SK-N-SH (cell line): ENCODE results near the gene CCND2. TPM values are rescaled to one million over a fixed set of nuclear protein-coding genes. Genes with fewer than 3 reads are reported as not detected.

Experiments
- CTCF ChIA-PET: fragments of 300-600, 350-600 bp; formaldehyde crosslinking; extraction: SDS; loops from one replicate; lab custom pipeline; 2021; lab: Yijun Ruan, JAX
- POLR2A ChIA-PET: fragments of 350-600 bp; sonication (Branson Sonifier 250); formaldehyde crosslinking; extraction: SDS; loops from one replicate; lab custom pipeline; 2020; ENCODE audit warnings: antibody characterized with exemption, inconsistent platforms; lab: Yijun Ruan, JAX
- DNase-seq: peaks from one replicate; pipeline ENCODE4 v3.0.0; 2012
- H2AFZ ChIP-seq: fragments of 200-600 bp; sonication (generic); 2 replicates; pipeline ENCODE4 v1.8.1; 2016; ENCODE audit warnings: antibody characterized with exemption, mild to moderate bottlenecking, low read depth
- H3F3A ChIP-seq: fragments of 200-600 bp; sonication (generic); replicated peaks from 2 replicates; pipeline ENCODE3; 2016; ENCODE audit warnings: antibody characterized with exemption, mild to moderate bottlenecking; ENCODE audit not compliant: insufficient read depth
- H3K27ac ChIP-seq, 2 experiments: fragments of 200-500 bp in 1 of 2; fragments of 200-600 bp in 1 of 2; sonication (Bioruptor generic) in 1 of 2; sonication (generic), shearing (Covaris generic) in 1 of 2; 2 replicates each; pipeline versions ENCODE4 v1.5.1 to v1.6.1; 2014 to 2016; ENCODE audit warnings: low read depth in 2 of 2, inconsistent platforms in 1 of 2, low read length in 1 of 2, mild to moderate bottlenecking in 1 of 2, mixed read lengths in 1 of 2
- H3K27me3 ChIP-seq: fragments of 200-600 bp; sonication (generic), shearing (Covaris generic); 2 replicates; pipeline ENCODE4 v1.6.1; 2016; ENCODE audit warnings: mixed run types; ENCODE audit not compliant: insufficient read depth
- H3K36me3 ChIP-seq, 2 experiments: fragments of 200-500 bp in 1 of 2; fragments of 200-600 bp in 1 of 2; sonication (Bioruptor generic) in 1 of 2; sonication (generic) in 1 of 2; replicated peaks in 1 of 2; 2 replicates each; pipeline versions ENCODE3 to v1.5.1; 2014 to 2016; ENCODE audit warnings: low read length in 1 of 2, mild to moderate bottlenecking in 1 of 2; ENCODE audit not compliant: insufficient read depth in 2 of 2, control insufficient read depth in 1 of 2
- H3K4me1 ChIP-seq, 2 experiments: fragments of 200-500 bp in 1 of 2; fragments of 200-600 bp in 1 of 2; sonication (Bioruptor generic) in 1 of 2; sonication (generic), shearing (Covaris generic) in 1 of 2; 2 replicates each; pipeline versions ENCODE4 v1.5.1 to v1.6.1; 2014 to 2016; ENCODE audit warnings: low read depth in 1 of 2, low read length in 1 of 2, mixed run types in 1 of 2; ENCODE audit not compliant: insufficient read depth in 2 of 2, control insufficient read depth in 1 of 2
- H3K4me2 ChIP-seq: fragments of 200-600 bp; sonication (generic), shearing (Covaris generic); 2 replicates; pipeline ENCODE4 v1.6.1; 2017; ENCODE audit warnings: mixed run types
- H3K4me3 ChIP-seq, 2 experiments: fragments of 200-500 bp in 1 of 2; fragments of 200-600 bp in 1 of 2; sonication (Bioruptor generic) in 1 of 2; sonication (generic), shearing (Covaris generic) in 1 of 2; 2 replicates each; pipeline versions ENCODE4 v1.5.1 to v1.8.1; 2014 to 2016; ENCODE audit warnings: low read depth in 2 of 2, inconsistent platforms in 1 of 2, low read length in 1 of 2, mild to moderate bottlenecking in 1 of 2, mixed read lengths in 1 of 2, moderate library complexity in 1 of 2
- H3K79me2 ChIP-seq: fragments of 200-600 bp; sonication (generic); 2 replicates; pipeline ENCODE4 v1.8.1; 2017; ENCODE audit warnings: mild to moderate bottlenecking; ENCODE audit not compliant: insufficient read depth
- H3K9ac ChIP-seq: fragments of 200-600 bp; sonication (generic); 2 replicates; pipeline ENCODE4 v1.6.1; 2017; ENCODE audit warnings: mixed run types
- H3K9me2 ChIP-seq: fragments of 200-600 bp; sonication (generic); 2 replicates; pipeline ENCODE4 v1.6.1; 2017; ENCODE audit warnings: mixed run types
- H3K9me3 ChIP-seq: fragments of 200-600 bp; sonication (generic); 2 replicates; pipeline ENCODE4 v1.6.1; 2017; ENCODE audit warnings: mixed run types, mild to moderate bottlenecking, moderate library complexity
- H4K20me1 ChIP-seq: fragments of 200-600 bp; sonication (generic); 2 replicates; pipeline ENCODE4 v1.6.1; 2017; ENCODE audit warnings: mild to moderate bottlenecking, mixed run types; ENCODE audit not compliant: insufficient read depth
- CHD2 ChIP-seq: fragments of 150-350 bp; IDR thresholded peaks from 2 replicates; pipeline ENCODE4 v1.6.1; 2018; ENCODE audit warnings: low read length; ENCODE audit not compliant: partially characterized antibody
- ELF1 ChIP-seq: IDR thresholded peaks from 2 replicates; pipeline ENCODE4 v1.4.0; 2012
- EP300 ChIP-seq, 2 experiments: IDR thresholded peaks; 2 replicates each; pipeline versions ENCODE4 v1.4.0 to v1.6.1; 2012; ENCODE audit warnings: borderline replicate concordance in 1 of 2, low read depth in 1 of 2, low read length in 1 of 2
- EZH2phosphoT487 ChIP-seq: fragments of 200-600 bp; sonication (generic); IDR thresholded peaks from 2 replicates; pipeline ENCODE4 v1.6.1; 2017; ENCODE audit warnings: low read depth, mixed run types, mild to moderate bottlenecking, antibody characterized with exemption, moderate library complexity, borderline replicate concordance
- FOSL2 ChIP-seq: IDR thresholded peaks from 2 replicates; pipeline ENCODE4 v1.4.0; 2012; ENCODE audit warnings: low read depth, mild to moderate bottlenecking, moderate library complexity, borderline replicate concordance
- FOXM1 ChIP-seq: IDR thresholded peaks from 2 replicates; pipeline ENCODE4 v1.4.0; 2012; ENCODE audit warnings: low read depth, mild to moderate bottlenecking
- GABPA ChIP-seq: IDR thresholded peaks from 2 replicates; pipeline ENCODE4 v1.4.0; 2012; ENCODE audit warnings: low read depth, mild to moderate bottlenecking
- GATA2 ChIP-seq: sonication (generic); formaldehyde crosslinking; IDR thresholded peaks from 2 replicates; pipeline ENCODE4 v1.5.0; 2020; ENCODE audit warnings: mild to moderate bottlenecking, missing genetic modification reagents
- JUND ChIP-seq: IDR thresholded peaks from 2 replicates; pipeline ENCODE4 v1.4.0; 2012
- MAX ChIP-seq: IDR thresholded peaks from 2 replicates; pipeline ENCODE4 v1.4.0; 2012; ENCODE audit warnings: low read depth
- NRF1 ChIP-seq: IDR thresholded peaks from 2 replicates; pipeline ENCODE4 v1.6.1; 2012; ENCODE audit warnings: low read depth, mild to moderate bottlenecking, low read length
- RAD21 ChIP-seq: IDR thresholded peaks from 2 replicates; pipeline ENCODE4 v1.6.1; 2012; ENCODE audit warnings: mild to moderate bottlenecking, low read length
- REST ChIP-seq: IDR thresholded peaks from 2 replicates; pipeline ENCODE4 v1.6.1; 2012; ENCODE audit warnings: mild to moderate bottlenecking, low read depth, low read length, moderate library complexity
- RXRA ChIP-seq: IDR thresholded peaks from 2 replicates; pipeline ENCODE4 v1.4.0; 2012; ENCODE audit warnings: low read depth, mild to moderate bottlenecking, borderline replicate concordance
- SMC3 ChIP-seq: IDR thresholded peaks from 2 replicates; pipeline ENCODE4 v1.6.1; 2012; ENCODE audit warnings: low read depth, low read length, improper control_type of control experiment
- TAF1 ChIP-seq: IDR thresholded peaks from 2 replicates; pipeline ENCODE4 v1.6.1; 2012; ENCODE audit warnings: low read depth, mild to moderate bottlenecking, low read length, moderate library complexity, borderline replicate concordance
- USF2 ChIP-seq: fragments of 150-350 bp; IDR thresholded peaks from 2 replicates; pipeline ENCODE4 v1.6.1; 2017; ENCODE audit warnings: antibody characterized with exemption, low read length, low read depth, borderline replicate concordance
- WGBS: methylation state at CpG from one replicate; pipeline ENCODE4 v1.1.6; 2017; ENCODE audit warnings: low lambda C conversion rate; 5-methylcytosine and 5-hydroxymethylcytosine counted together
- polyA plus RNA-seq, 3 experiments: library from polyadenylated mRNA; depleted of rRNA; stranded (reverse); fragments of >200 nt; gene quantifications; 2 replicates each; pipeline ENCODE4 v1.2.3, GENCODE V29; 2012
- TF ChIP-seq, protein P1 (sequence below): fragments of 150-350 bp; IDR thresholded peaks from 2 replicates; pipeline ENCODE4 v1.6.1; 2016; ENCODE audit warnings: mild to moderate bottlenecking, low read depth, low read length
- TF ChIP-seq, protein P2 (sequence below): IDR thresholded peaks from 2 replicates; pipeline ENCODE4 v1.4.0; 2012; ENCODE audit warnings: low read depth, borderline replicate concordance
- TF ChIP-seq, protein P3 (sequence below): IDR thresholded peaks from 2 replicates; pipeline ENCODE4 v1.4.0; 2012; ENCODE audit warnings: low read depth, borderline replicate concordance

CCND2 gene
- polyA plus RNA-seq, 1 of the 3 experiments (the other 2 are of a cell fraction) = not detected

DNA sequence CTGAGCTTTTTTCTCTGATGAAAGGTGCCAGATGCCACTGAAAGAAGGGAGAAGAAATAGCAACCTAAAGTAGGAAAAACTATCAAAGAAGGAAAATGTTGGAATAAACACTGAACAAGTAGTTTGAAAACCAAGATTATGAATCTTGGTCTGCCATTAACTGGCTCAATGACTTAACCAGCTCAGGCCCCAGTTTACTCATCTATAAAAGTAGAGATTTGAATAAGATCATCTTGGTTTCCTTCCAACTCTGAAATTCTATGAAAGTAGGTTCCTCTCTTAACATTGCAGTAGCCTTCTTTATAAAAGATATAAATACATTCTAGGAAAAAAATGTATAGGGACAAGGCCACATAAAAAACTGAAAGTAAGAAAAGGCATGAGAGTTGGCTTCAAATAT is 16.1 kb upstream of the CCND2 start (continued):
- TF ChIP-seq REST (no peak), TAF1 (no peak), FOXM1 (no peak), RAD21 (no peak)
- TF ChIP-seq, protein P1, sequence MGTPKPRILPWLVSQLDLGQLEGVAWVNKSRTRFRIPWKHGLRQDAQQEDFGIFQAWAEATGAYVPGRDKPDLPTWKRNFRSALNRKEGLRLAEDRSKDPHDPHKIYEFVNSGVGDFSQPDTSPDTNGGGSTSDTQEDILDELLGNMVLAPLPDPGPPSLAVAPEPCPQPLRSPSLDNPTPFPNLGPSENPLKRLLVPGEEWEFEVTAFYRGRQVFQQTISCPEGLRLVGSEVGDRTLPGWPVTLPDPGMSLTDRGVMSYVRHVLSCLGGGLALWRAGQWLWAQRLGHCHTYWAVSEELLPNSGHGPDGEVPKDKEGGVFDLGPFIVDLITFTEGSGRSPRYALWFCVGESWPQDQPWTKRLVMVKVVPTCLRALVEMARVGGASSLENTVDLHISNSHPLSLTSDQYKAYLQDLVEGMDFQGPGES = no peak

- H3K79me2 ChIP-seq = no peaks in the 10 kb centered on the region
- ChIA-PET POLR2A (no interaction called here), CTCF (no interaction called here)
- H3K4me2 ChIP-seq = no peak overlapping the region
- H2AFZ ChIP-seq = no peak overlapping the region
- H4K20me1 ChIP-seq = no peaks in the 10 kb centered on the region
- TF ChIP-seq USF2 = no peak
- TF ChIP-seq ELF1 = no peak
- TF ChIP-seq, protein P2, sequence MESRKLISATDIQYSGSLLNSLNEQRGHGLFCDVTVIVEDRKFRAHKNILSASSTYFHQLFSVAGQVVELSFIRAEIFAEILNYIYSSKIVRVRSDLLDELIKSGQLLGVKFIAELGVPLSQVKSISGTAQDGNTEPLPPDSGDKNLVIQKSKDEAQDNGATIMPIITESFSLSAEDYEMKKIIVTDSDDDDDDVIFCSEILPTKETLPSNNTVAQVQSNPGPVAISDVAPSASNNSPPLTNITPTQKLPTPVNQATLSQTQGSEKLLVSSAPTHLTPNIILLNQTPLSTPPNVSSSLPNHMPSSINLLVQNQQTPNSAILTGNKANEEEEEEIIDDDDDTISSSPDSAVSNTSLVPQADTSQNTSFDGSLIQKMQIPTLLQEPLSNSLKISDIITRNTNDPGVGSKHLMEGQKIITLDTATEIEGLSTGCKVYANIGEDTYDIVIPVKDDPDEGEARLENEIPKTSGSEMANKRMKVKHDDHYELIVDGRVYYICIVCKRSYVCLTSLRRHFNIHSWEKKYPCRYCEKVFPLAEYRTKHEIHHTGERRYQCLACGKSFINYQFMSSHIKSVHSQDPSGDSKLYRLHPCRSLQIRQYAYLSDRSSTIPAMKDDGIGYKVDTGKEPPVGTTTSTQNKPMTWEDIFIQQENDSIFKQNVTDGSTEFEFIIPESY = no peak
- no peak for TF ChIP-seq GATA2 (CRISPR knock-in tag)
- TF ChIP-seq EP300 (IDR thresholded peaks at IDR 0.05; ENCODE audit: borderline replicate concordance in 1 of 2, low read depth in 1 of 2, low read length in 1 of 2) = no peak
- TF ChIP-seq, protein P3, sequence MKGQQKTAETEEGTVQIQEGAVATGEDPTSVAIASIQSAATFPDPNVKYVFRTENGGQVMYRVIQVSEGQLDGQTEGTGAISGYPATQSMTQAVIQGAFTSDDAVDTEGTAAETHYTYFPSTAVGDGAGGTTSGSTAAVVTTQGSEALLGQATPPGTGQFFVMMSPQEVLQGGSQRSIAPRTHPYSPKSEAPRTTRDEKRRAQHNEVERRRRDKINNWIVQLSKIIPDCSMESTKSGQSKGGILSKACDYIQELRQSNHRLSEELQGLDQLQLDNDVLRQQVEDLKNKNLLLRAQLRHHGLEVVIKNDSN = no peak
- TF ChIP-seq JUND = no peak
- no peak for TF ChIP-seq SMC3
- TF ChIP-seq TAF1 = no peak
- no peak for TF ChIP-seq FOSL2
- TF ChIP-seq GABPA = no peak
- no peak for TF ChIP-seq CHD2
- no peak for TF ChIP-seq MAX
- no peak for TF ChIP-seq NRF1
- TF ChIP-seq RXRA = no peak
- no peak for TF ChIP-seq RAD21
- TF ChIP-seq EZH2phosphoT487 = no peak
- H3K27ac ChIP-seq = no peak overlapping the region
- H3K36me3 ChIP-seq = no peaks in the 10 kb centered on the region
- 0% methylated on average over 1 of the region's 1 CpG for WGBS
- no peaks in the 10 kb centered on the region for H3K9me3 ChIP-seq
- H3K27me3 ChIP-seq = peaks cover 19% of the 10 kb centered on the region
- DNase-seq = no peak
- H3K9ac ChIP-seq = no peak overlapping the region
- no peak overlapping the region for H3K4me3 ChIP-seq
- H3K4me1 ChIP-seq = no peaks in the 10 kb centered on the region
- no peaks in the 10 kb centered on the region for H3F3A ChIP-seq
- no peaks in the 10 kb centered on the region for H3K9me2 ChIP-seq
These were observed 14.5 kb upstream of the CCND2 start for GRCh38 chr12:4259099-4259498.
